Measurements from ENCODE around the gene PGAP2. TPM values are rescaled to one million over a fixed set of nuclear protein-coding genes. Genes with fewer than 3 reads are reported as not detected.

The PGAP2 gene
- polyA plus RNA-seq, 1 donor (not counting 4 experiments of a cell fraction or from before 2014, with no cell fraction given) = 37.3 TPM

DNA sequence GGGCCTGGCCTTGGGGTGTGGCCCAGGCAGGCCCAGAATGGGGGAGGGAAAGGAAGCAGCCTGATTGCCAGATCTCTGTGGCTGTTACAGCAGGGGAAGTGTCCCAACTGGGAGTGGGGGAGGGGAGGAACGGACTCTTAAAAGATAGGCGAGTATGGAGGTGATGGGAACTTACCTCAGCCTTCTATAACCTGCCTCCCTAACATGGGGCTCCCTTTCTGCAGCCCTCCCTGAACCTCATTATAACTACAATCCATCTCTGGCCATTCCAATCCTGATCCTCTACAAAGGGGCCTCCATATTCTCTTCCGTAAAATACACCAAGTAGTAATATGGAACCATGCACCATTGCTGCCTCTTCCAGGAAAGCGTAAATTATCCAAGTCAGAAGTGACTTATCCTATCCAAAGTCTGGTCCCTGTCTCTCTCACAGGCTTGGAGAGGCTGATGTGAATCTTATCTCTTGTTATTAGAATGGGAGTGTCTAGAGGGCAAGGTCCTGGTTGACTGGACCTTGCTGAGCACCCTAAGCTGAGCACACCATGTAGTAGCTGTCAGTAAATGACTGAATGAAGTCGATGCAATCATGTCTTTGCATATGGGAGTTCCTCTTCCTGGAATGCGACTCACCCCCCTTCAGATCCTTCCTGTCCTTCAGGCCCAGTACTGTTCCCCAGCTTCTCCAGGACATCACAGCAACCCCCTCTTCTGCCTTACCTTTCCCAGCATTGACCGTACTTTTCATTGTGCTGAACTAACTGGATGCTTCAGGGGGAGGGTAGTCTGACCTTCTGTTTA, 26.5 kb downstream of the PGAP2 start:
- peaks cover 4% of the 10 kb centered on the region for H4K20me1 ChIP-seq (ENCODE audit: control insufficient read depth, extremely low read depth, insufficient read depth, low read length)

DNA sequence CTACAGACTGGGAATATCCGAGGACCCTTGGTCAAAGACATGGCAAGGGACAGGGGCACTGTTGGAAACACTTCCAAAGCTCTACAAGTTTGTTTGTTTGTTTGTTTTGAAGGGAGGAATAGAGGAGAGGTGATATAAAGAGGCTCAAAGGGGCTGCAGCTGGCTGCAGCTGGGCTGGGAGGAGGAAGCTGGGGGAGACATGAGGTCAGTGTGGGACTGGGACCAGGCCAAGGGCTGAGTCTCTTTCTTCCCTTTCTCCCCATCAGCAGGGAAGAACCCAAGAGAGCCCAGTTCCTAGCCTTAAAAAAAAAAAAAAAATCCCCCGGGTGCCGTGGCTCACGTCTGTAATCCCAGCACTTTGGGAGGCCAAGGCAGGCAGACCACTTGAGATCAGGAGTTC, 27.4 kb downstream of the PGAP2 start:
- H3K4me3 ChIP-seq (ENCODE audit: control insufficient read depth in 2 of 3, extremely low read depth in 1 of 3, insufficient read depth in 2 of 3, low read depth in 1 of 3, low read length in 3 of 3) = no peak overlapping the region
- H3K27ac ChIP-seq (ENCODE audit: control insufficient read depth, insufficient read depth, low read length) = no peak overlapping the region
- no peaks in the 10 kb centered on the region for H3K27me3 ChIP-seq (ENCODE audit: control insufficient read depth, extremely low read depth, insufficient read depth, low read length)
- H3K9me3 ChIP-seq (ENCODE audit: control insufficient read depth, low read depth, low read length) = no peaks in the 10 kb centered on the region
- H2AFZ ChIP-seq (ENCODE audit: control insufficient read depth, low read length) = no peak overlapping the region
- H3K4me2 ChIP-seq (ENCODE audit: control insufficient read depth, extremely low read depth, insufficient read depth, low read depth, low read length) = no peak overlapping the region
- dilution Hi-C loops (cut with MboI; ENCODE audit: extremely low pct_ligation_motif_present, low sequenced_read_pairs) = no loop called here
- peaks cover 3% of the 10 kb centered on the region for H4K20me1 ChIP-seq (ENCODE audit: control insufficient read depth, extremely low read depth, insufficient read depth, low read length)
- peaks cover 13% of the 10 kb centered on the region in 2 experiments for H3K36me3 ChIP-seq (ENCODE audit: control insufficient read depth in 2 of 2, extremely low read depth in 1 of 2, insufficient read depth in 2 of 2, low read length in 2 of 2)
- peaks cover 5% of the 10 kb centered on the region for H3K9me1 ChIP-seq (ENCODE audit: control insufficient read depth, extremely low read depth, insufficient read depth, low read length)
- peaks cover 95% of the 10 kb centered on the region for H3K79me2 ChIP-seq (ENCODE audit: control insufficient read depth, insufficient read depth, low read length)
- FAIRE-seq (no peak), DNase-seq (ENCODE audit: low read depth, low spot score) (no peak)
- TF ChIP-seq EZH2 (IDR thresholded peaks at IDR 0.05; ENCODE audit: low read length) = no peak
- no peak for TF ChIP-seq CTCF (optimal IDR thresholded peaks at IDR 0.05 in 1 of 3, IDR thresholded peaks at IDR 0.05 in 1 of 3, conservative IDR thresholded peaks at IDR 0.05 in 1 of 3; ENCODE audit: extremely low read depth in 1 of 3, insufficient read depth in 2 of 3, low read length in 3 of 3)
- no peak overlapping the region for H3K9ac ChIP-seq (ENCODE audit: control insufficient read depth, extremely low read depth, insufficient read depth, low read length)
- peaks cover 29% of the 10 kb centered on the region for H3K4me1 ChIP-seq (ENCODE audit: control insufficient read depth, extremely low read depth, insufficient read depth, low read length)

More for the DNA sequence above, 26.5 kb downstream of the PGAP2 start:
- no peak for DNase-seq (ENCODE audit: low read depth, low spot score)
- TF ChIP-seq CTCF (optimal IDR thresholded peaks at IDR 0.05 in 1 of 3, IDR thresholded peaks at IDR 0.05 in 1 of 3, conservative IDR thresholded peaks at IDR 0.05 in 1 of 3; ENCODE audit: extremely low read depth in 1 of 3, insufficient read depth in 2 of 3, low read length in 3 of 3) (no peak), EZH2 (IDR thresholded peaks at IDR 0.05; ENCODE audit: low read length) (no peak)
- H3K4me3 ChIP-seq (ENCODE audit: control insufficient read depth in 2 of 3, extremely low read depth in 1 of 3, insufficient read depth in 2 of 3, low read depth in 1 of 3, low read length in 3 of 3) = no peak overlapping the region
- no peaks in the 10 kb centered on the region for H3K9me3 ChIP-seq (ENCODE audit: control insufficient read depth, low read depth, low read length)
- no peaks in the 10 kb centered on the region for H3K27me3 ChIP-seq (ENCODE audit: control insufficient read depth, extremely low read depth, insufficient read depth, low read length)
- H3K9me1 ChIP-seq (ENCODE audit: control insufficient read depth, extremely low read depth, insufficient read depth, low read length) = peaks cover 5% of the 10 kb centered on the region
- H3K4me1 ChIP-seq (ENCODE audit: control insufficient read depth, extremely low read depth, insufficient read depth, low read length) = peaks cover 28% of the 10 kb centered on the region
- dilution Hi-C loops (cut with MboI; ENCODE audit: extremely low pct_ligation_motif_present, low sequenced_read_pairs) = no loop called here
- H3K79me2 ChIP-seq (ENCODE audit: control insufficient read depth, insufficient read depth, low read length) = peaks cover 94% of the 10 kb centered on the region
- no peak overlapping the region for H3K27ac ChIP-seq (ENCODE audit: control insufficient read depth, insufficient read depth, low read length)
- peak overlapping the region; percentile 12 for H3K4me2 ChIP-seq (ENCODE audit: control insufficient read depth, extremely low read depth, insufficient read depth, low read depth, low read length)
- peaks cover 17 to 18% of the 10 kb centered on the region in 2 experiments for H3K36me3 ChIP-seq (ENCODE audit: control insufficient read depth in 2 of 2, extremely low read depth in 1 of 2, insufficient read depth in 2 of 2, low read length in 2 of 2)
- H3K9ac ChIP-seq (ENCODE audit: control insufficient read depth, extremely low read depth, insufficient read depth, low read length) = no peak overlapping the region
- no peak overlapping the region for H2AFZ ChIP-seq (ENCODE audit: control insufficient read depth, low read length)
- no peak for FAIRE-seq
